ENCODE data around the gene ABCC3.

Gene ABCC3

GRCh38 chr17:50731575-50732460, 97.1 kb downstream of the ABCC3 start:
- no peak for DNase-seq (ENCODE audit: low spot score)
- no peak overlapping the region for H3K27ac ChIP-seq
- no peak overlapping the region for H3K4me3 ChIP-seq
- no peak for TF ChIP-seq CTCF (IDR thresholded peaks at IDR 0.05)

GRCh38 chr17:50735287-50735686, 100.6 kb downstream of the ABCC3 start:
- H3K27ac ChIP-seq = no peak overlapping the region
- no peak for TF ChIP-seq CTCF (IDR thresholded peaks at IDR 0.05)
- DNase-seq (ENCODE audit: low spot score) = no peak
- no peak overlapping the region for H3K4me3 ChIP-seq

- no peak for DNase-seq (ENCODE audit: low spot score)
- no peak overlapping the region for H3K4me3 ChIP-seq
- no peak overlapping the region for H3K27ac ChIP-seq
- TF ChIP-seq CTCF (IDR thresholded peaks at IDR 0.05) = no peak
Measured at GRCh38 chr17:50737118-50737698, 102.5 kb downstream of the ABCC3 start.

GRCh38 chr17:50739098-50739497, 104.4 kb downstream of the ABCC3 start:
- DNase-seq (ENCODE audit: low spot score) = no peak
- TF ChIP-seq CTCF (IDR thresholded peaks at IDR 0.05) = no peak
- Histone ChIP-seq H3K4me3 (no peak overlapping the region), H3K27ac (no peak overlapping the region)
